ENCODE data around the gene KYAT1. TPM values are rescaled to one million over a fixed set of nuclear protein-coding genes. Genes with fewer than 3 reads are reported as not detected.

KYAT1 gene
- total and polyA plus RNA-seq, 12 donors: 8.9 to 20.3 (median 11.1) TPM

DNA sequence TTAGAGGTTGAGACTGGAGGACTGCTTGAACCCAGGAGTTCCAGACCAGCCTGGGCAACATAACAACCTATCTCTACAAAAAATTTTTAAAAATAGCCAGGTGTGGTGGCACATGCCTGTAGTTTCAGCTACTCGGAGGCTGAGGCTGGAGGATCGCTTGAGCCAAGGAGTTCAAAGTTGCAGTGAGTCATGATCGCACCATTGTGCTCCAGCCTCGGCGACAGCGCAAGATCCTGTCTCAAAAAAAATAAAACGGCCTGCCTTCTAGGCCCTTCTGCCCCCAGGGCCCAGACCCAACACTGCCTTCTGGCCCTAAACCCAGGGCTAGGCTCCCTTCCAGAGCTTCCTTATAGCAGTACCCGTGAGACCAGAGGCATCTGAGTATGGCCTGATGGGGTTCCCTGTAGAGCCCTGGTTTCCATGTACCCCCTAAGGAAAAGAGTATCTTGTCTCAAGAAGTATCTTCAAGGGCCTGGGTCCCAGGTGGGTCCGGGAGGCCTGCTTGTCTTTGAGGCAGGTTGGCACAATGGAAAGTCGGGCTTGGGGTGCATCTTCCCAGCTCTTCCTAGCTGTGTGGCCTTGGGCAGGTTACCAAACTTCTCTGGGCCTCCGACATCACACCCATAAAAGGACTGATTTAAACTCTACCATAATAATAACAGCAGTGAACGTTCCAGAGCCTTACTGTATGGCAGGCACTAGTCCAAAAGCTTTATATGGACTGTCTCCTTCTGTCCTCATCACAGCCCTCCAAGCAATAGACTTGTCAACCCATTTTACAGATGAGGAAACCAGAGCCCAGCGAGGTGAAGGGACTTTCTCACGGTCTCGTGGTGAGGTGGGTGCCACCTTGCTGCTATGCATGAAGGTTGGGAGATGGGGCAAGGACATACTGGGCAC, 9.8 kb upstream of the KYAT1 start:
- DNase-seq (no peak), ATAC-seq (peak in 1 of 8 donors; percentile 3)
- Histone ChIP-seq H3K9me3 (no peaks in the 10 kb centered on the region), H3K27me3 (no peaks in the 10 kb centered on the region), H3K36me3 (peaks cover 0 to 91% (median 23%) of the 10 kb centered on the region in 9 donors), H3K4me1 (peaks cover 18 to 55% (median 45%) of the 10 kb centered on the region in 9 donors), H3K27ac (peak overlapping the region; percentile 66 to 92 (median 84)), H3K4me3 (peak overlapping the region in 4 of 10 donors; percentile 19 to 34 (median 23))
- WGBS, 2 donors: 78 to 84% methylated on average over 15 of the region's 15 CpGs
- TF ChIP-seq, protein P1, sequence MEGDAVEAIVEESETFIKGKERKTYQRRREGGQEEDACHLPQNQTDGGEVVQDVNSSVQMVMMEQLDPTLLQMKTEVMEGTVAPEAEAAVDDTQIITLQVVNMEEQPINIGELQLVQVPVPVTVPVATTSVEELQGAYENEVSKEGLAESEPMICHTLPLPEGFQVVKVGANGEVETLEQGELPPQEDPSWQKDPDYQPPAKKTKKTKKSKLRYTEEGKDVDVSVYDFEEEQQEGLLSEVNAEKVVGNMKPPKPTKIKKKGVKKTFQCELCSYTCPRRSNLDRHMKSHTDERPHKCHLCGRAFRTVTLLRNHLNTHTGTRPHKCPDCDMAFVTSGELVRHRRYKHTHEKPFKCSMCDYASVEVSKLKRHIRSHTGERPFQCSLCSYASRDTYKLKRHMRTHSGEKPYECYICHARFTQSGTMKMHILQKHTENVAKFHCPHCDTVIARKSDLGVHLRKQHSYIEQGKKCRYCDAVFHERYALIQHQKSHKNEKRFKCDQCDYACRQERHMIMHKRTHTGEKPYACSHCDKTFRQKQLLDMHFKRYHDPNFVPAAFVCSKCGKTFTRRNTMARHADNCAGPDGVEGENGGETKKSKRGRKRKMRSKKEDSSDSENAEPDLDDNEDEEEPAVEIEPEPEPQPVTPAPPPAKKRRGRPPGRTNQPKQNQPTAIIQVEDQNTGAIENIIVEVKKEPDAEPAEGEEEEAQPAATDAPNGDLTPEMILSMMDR (IDR thresholded peaks at IDR 0.05): no peak
- intact Hi-C loops (cut with DNase I): no loop called here

DNA sequence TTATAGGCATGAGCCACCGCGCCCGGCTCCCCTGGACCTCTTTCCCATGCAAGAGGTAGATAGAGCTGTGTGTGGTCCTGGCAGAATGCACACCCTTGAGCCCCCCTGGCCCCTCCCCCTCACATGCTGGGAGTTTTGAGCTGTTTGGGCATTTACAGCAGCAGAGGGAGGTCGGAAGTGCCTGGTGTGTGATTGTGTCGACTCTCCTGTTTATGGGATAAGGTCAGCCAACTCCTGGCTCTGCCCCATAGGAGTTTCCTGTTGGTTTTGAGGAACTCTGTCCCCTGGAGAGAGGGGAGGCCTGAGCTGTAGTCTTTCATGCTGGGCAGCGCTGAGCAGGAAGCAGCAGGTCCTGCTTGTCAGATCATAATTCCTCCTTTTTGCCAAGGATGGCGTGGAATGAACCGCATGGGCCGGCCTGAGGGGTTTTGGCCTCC, 6.2 kb upstream of the KYAT1 start:
- intact Hi-C loops (cut with DNase I): no loop called here
- ATAC-seq (peak in 1 of 8 donors; percentile 12), DNase-seq (no peak)
- TF ChIP-seq, protein P1 (IDR thresholded peaks at IDR 0.05): no peak
- H3K27ac ChIP-seq: peak overlapping the region; percentile 9 to 100 (median 47)
- no peak overlapping the region for H3K4me3 ChIP-seq
- peaks cover 19 to 82% (median 75%) of the 10 kb centered on the region in 9 donors for H3K4me1 ChIP-seq
- H3K27me3 ChIP-seq: no peaks in the 10 kb centered on the region
- no peaks in the 10 kb centered on the region for H3K9me3 ChIP-seq
- whole genome bisulfite sequencing, 2 donors: 46 to 48% methylated on average over 9 of the region's 9 CpGs
- peaks cover 0 to 74% (median 7%) of the 10 kb centered on the region in 9 donors for H3K36me3 ChIP-seq

DNA sequence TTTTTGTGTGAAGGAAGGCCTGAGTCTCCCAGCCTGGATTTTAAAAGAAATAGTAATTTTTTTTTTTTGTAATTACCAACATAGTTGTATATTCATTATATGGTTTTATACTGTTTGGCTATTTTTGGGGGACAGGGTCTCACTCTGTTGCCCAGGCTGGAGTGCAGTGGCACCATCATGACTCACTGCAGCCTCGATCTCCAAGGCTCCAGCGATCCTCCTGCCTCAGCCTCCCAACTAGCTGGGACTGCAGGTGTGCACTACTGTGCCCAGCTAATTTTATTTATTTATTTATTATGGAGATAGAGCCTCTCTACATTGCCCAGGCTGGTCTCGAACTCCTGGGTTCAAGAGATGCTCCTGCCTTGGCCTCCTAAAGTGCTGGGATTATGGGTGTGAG, 5.3 kb upstream of the KYAT1 start:
- 95 to 99% methylated on average over 3 of the region's 3 CpGs for WGBS, 2 donors
- H3K27me3 ChIP-seq: no peaks in the 10 kb centered on the region
- intact Hi-C loops (cut with DNase I): no loop called here
- TF ChIP-seq, protein P1 (IDR thresholded peaks at IDR 0.05): no peak
- ATAC-seq (no peak), DNase-seq (no peak)
- no peak overlapping the region for H3K4me3 ChIP-seq
- H3K9me3 ChIP-seq: no peaks in the 10 kb centered on the region
- peaks cover 0 to 71% (median 7%) of the 10 kb centered on the region in 9 donors for H3K36me3 ChIP-seq
- peaks cover 14 to 75% (median 68%) of the 10 kb centered on the region in 9 donors for H3K4me1 ChIP-seq
- H3K27ac ChIP-seq: peak overlapping the region in 8 of 10 donors; percentile 24 to 100 (median 60)

DNA sequence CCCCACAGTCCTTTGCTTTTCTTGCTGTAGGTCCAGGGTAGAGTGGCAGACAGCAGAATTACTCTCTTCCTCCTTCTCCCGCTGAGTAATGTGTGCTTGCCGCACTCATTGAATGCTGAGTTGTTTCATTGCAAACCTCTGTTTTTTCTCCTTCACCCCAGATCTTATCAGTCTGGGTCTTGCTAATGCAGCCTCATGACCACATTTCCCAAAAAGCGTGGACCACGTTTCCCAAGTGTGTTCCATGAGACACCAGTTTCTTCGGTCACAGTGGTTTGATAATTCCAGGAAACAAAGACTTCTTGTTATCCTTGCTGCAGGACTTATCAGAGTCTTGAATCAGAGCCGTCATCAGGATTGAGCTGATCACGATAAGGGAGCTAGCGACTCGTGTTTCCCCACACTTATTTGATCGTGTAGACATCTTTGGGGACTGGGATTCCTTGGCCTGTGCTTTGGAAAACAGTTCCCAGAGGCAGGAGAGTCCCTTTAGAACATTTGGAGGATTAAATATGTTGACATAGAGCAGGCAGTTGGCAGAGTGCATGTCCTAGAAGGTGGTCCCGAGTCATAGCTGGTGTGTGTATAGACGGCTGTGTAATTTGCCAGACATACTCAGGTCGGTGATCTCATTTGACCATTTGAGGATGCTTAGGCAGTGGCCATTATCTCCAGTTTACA, 4.6 kb upstream of the KYAT1 start:
- ATAC-seq (no peak), DNase-seq (no peak)
- H3K4me1 ChIP-seq: peaks cover 12 to 68% (median 61%) of the 10 kb centered on the region in 9 donors
- intact Hi-C loops (cut with DNase I): no loop called here
- H3K27ac ChIP-seq: peak overlapping the region in 8 of 10 donors; percentile 49 to 100 (median 60)
- no peaks in the 10 kb centered on the region for H3K9me3 ChIP-seq
- H3K4me3 ChIP-seq: peak overlapping the region in 1 of 10 donors; percentile 4
- WGBS, 2 donors: 49 to 60% methylated on average over 13 of the region's 13 CpGs
- no peaks in the 10 kb centered on the region for H3K27me3 ChIP-seq
- TF ChIP-seq, protein P1 (IDR thresholded peaks at IDR 0.05): no peak
- H3K36me3 ChIP-seq: peaks cover 0 to 64% (median 7%) of the 10 kb centered on the region in 9 donors
